ENCODE data around the gene BRD4.

The BRD4 gene

DNA sequence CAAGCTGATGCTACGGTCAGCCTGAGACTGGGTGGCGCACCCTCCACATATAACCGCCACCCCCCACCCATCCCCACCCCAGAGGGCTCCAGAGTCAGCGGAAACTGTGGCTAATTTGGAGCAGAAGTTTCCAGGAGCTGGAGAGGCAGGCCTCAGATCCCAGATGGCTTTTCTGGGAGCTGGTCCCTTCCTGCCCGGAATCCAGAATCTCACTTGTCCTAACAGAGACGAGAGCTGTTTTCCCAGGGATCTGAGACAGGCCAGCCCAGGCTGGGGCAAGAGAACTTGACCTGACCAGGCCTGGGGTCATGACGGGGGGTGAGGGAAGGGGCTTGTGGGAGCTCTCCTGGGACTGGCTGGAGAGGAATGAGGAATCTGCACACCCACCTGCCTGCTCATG is 106.6 kb downstream of the BRD4 start:
- Histone ChIP-seq H3K4me3 (no peak overlapping the region), H3K36me3 (ENCODE audit: insufficient read depth, low read length) (no peaks in the 10 kb centered on the region), H3K9ac (ENCODE audit: insufficient read length) (no peak overlapping the region), H3K9me3 (ENCODE audit: low read depth, low read length) (no peaks in the 10 kb centered on the region), H3K27ac (no peak overlapping the region)
- no peak for TF ChIP-seq EZH2 (IDR thresholded peaks at IDR 0.05)
- TF ChIP-seq POLR2AphosphoS5 (IDR thresholded peaks at IDR 0.05; ENCODE audit: borderline replicate concordance, low read depth, low read length) = no peak
- TF ChIP-seq FOXP2 (optimal IDR thresholded peaks at IDR 0.05; ENCODE audit: control extremely low read depth, extremely low read length, insufficient read depth) = no peak
- no peak for DNase-seq (ENCODE audit: low read depth, low spot score)

DNA sequence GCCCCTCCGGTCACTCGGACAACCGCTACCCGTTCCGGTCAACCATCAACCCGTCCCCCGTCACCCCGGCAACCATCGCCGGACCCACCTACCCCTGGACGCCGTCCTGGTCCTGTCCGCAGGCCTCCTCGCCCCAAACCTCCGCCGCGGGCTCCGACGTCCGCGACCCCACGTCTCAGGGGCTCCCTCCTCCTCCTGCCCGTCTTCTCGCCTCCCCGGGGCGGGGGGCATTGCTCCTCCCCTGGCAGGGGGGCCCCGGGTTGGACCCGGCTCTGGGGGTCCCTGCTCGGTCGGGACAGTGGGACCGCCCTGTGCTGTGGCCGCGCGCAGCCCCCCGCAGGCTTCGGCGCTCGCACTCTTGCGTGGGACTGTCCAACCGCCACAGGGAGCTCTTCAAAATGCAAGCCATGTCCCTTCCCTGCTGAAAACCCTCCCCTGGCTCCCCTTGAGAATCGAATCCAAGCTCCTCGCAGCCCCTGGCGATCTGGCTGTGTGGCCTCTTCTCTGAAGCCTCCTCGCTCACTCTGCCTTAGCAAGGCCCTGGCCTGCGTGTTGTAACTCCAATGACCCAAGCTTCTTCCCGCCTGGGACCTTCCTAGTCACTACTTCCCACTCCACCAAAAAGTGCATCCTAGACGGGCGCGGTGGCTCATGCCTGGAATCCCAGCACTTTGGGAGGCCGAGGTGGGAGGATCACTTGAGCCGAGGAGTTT is 108.5 kb downstream of the BRD4 start:
- H3K4me3 ChIP-seq = peak overlapping the region; percentile 75
- no peak overlapping the region for H3K9ac ChIP-seq (ENCODE audit: insufficient read length)
- H3K27ac ChIP-seq = no peak overlapping the region

DNA sequence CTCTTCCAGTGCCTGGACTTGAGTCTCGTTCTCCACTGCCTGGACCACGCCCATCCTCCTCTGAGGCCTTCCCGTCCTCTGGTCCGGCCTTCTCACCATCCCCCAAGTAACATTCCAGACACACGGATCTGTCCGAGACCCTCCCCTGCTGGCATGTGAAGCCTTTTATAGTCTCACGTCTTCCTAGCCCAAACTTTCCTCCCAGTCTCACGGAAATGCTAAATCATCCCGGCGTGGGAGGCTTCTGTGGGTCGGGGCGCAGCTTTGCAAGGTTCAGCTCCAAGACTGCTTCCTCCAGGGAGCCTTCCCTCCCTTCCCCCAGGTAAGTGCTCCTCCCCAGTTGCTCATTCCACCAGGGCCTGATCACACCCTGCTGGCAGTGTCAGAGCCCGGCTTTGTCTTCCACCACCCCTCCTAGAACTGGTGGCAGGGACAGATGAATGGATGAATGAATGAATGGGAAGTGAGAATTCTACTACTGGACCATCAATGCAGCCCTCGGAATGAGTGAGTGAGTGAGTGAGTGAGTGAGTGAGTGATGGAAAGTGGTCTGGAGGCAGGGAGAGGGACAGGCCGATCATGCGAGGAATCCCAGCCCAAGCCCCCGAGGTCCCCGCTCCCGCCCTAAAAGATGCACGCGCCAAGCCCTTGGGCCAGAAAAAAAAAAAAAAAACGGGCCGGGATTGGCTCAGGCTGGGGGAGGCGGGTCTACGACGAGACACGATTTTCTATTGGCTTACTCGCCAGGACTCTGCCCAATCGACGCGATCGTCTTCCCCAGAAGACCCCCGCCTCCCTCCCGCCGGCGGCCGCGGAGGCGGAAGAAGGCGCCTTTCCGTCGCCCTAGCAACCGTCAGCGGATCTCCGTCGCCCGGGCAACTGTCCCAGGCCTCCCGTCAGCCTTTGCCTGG is 109.3 kb downstream of the BRD4 start:
- no peaks in the 10 kb centered on the region for H3K9me3 ChIP-seq (ENCODE audit: low read depth, low read length)
- H3K4me3 ChIP-seq = peak overlapping the region; percentile 75
- no peak overlapping the region for H3K9ac ChIP-seq (ENCODE audit: insufficient read length)
- H3K27ac ChIP-seq = no peak overlapping the region
- DNase-seq (ENCODE audit: low read depth, low spot score) = peak; percentile 56
- TF ChIP-seq POLR2AphosphoS5 (IDR thresholded peaks at IDR 0.05; ENCODE audit: borderline replicate concordance, low read depth, low read length) (peak; percentile 13; the same call in 1 of the 2 replicates), EZH2 (IDR thresholded peaks at IDR 0.05) (no peak), FOXP2 (optimal IDR thresholded peaks at IDR 0.05; ENCODE audit: control extremely low read depth, extremely low read length, insufficient read depth) (no peak)
- no peaks in the 10 kb centered on the region for H3K36me3 ChIP-seq (ENCODE audit: insufficient read depth, low read length)

More for the DNA sequence above, 108.5 kb downstream of the BRD4 start:
- no peak for TF ChIP-seq POLR2AphosphoS5 (IDR thresholded peaks at IDR 0.05; ENCODE audit: borderline replicate concordance, low read depth, low read length)
- TF ChIP-seq FOXP2 (optimal IDR thresholded peaks at IDR 0.05; ENCODE audit: control extremely low read depth, extremely low read length, insufficient read depth) = no peak
- no peak for TF ChIP-seq EZH2 (IDR thresholded peaks at IDR 0.05)
- DNase-seq (ENCODE audit: low read depth, low spot score) = no peak
- Histone ChIP-seq H3K36me3 (ENCODE audit: insufficient read depth, low read length) (no peaks in the 10 kb centered on the region), H3K9me3 (ENCODE audit: low read depth, low read length) (no peaks in the 10 kb centered on the region)

DNA sequence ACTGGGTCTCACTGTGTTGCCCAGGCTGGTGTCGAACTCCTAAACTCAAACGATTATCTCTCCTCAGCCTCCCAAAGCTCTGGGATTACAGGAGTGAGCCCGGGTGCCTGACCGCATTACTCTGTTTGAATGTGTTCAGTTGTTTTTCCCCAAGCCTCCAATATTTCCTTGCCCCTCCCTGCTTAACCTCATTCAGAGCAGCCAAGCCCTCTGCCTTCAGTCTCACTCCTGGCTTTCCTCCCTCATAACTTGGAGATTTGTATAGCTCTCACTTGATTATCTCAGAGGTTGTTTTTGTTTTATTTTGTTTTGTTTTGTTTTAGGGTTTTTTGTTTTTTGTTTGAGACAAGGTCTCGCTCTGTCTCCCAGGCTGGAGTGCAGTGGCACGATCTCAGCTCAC is 111.5 kb downstream of the BRD4 start:
- no peaks in the 10 kb centered on the region for H3K36me3 ChIP-seq (ENCODE audit: insufficient read depth, low read length)
- H3K4me3 ChIP-seq = no peak overlapping the region
- no peak overlapping the region for H3K27ac ChIP-seq
- DNase-seq (ENCODE audit: low read depth, low spot score) = no peak
- no peak for TF ChIP-seq EZH2 (IDR thresholded peaks at IDR 0.05)
- TF ChIP-seq FOXP2 (optimal IDR thresholded peaks at IDR 0.05; ENCODE audit: control extremely low read depth, extremely low read length, insufficient read depth) = no peak
- no peak for TF ChIP-seq POLR2AphosphoS5 (IDR thresholded peaks at IDR 0.05; ENCODE audit: borderline replicate concordance, low read depth, low read length)
- no peaks in the 10 kb centered on the region for H3K9me3 ChIP-seq (ENCODE audit: low read depth, low read length)
- H3K9ac ChIP-seq (ENCODE audit: insufficient read length) = no peak overlapping the region

DNA sequence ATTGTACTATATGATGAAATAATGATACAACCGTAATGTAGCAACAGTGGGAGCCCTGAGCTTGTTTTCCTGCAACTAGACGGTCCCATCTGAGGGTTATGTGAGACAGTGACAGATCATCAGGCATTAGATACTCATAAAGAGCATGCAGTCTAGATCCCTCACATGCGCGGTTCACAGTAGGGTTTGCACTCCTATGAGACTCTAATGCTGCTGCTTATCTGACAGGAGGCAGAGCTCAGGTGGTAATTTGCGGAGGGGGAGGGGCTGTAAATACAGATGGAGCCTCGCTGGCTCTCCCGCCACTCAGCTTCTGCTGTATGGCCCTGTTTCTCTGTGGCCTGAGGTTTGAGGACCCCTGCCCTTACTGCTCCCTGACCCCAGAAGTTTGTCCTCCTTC is 113.8 kb downstream of the BRD4 start:
- Histone ChIP-seq H3K4me3 (no peak overlapping the region), H3K9ac (ENCODE audit: insufficient read length) (no peak overlapping the region), H3K36me3 (ENCODE audit: insufficient read depth, low read length) (no peaks in the 10 kb centered on the region), H3K27ac (no peak overlapping the region), H3K9me3 (ENCODE audit: low read depth, low read length) (no peaks in the 10 kb centered on the region)
- no peak for DNase-seq (ENCODE audit: low read depth, low spot score)
- TF ChIP-seq POLR2AphosphoS5 (IDR thresholded peaks at IDR 0.05; ENCODE audit: borderline replicate concordance, low read depth, low read length) (no peak), EZH2 (IDR thresholded peaks at IDR 0.05) (no peak), FOXP2 (optimal IDR thresholded peaks at IDR 0.05; ENCODE audit: control extremely low read depth, extremely low read length, insufficient read depth) (no peak)

DNA sequence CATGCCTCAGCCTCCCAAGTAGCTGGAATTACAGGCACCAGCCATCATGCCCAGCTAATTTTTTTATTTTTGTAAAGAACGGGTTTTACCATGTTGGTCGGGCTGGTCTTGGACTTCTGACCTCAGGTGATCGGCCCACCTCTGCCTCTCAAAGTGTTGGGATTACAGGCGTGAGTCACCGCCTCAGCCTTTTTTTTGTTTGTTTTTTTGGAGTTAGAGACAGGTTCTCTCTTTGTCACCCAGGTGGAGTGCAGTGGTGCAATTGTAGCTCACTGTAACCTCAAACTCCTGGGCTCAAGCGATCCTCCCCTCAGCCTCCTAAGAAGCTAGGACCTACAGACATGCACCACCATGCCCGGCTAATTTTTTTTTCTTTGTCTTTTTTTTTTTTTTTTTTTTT is 116.0 kb downstream of the BRD4 start:
- no peak for TF ChIP-seq FOXP2 (optimal IDR thresholded peaks at IDR 0.05; ENCODE audit: control extremely low read depth, extremely low read length, insufficient read depth)
- no peak for TF ChIP-seq POLR2AphosphoS5 (IDR thresholded peaks at IDR 0.05; ENCODE audit: borderline replicate concordance, low read depth, low read length)
- no peak for TF ChIP-seq EZH2 (IDR thresholded peaks at IDR 0.05)
- Histone ChIP-seq H3K9ac (ENCODE audit: insufficient read length) (no peak overlapping the region), H3K9me3 (ENCODE audit: low read depth, low read length) (no peaks in the 10 kb centered on the region), H3K4me3 (no peak overlapping the region), H3K36me3 (ENCODE audit: insufficient read depth, low read length) (no peaks in the 10 kb centered on the region), H3K27ac (no peak overlapping the region)
- no peak for DNase-seq (ENCODE audit: low read depth, low spot score)

DNA sequence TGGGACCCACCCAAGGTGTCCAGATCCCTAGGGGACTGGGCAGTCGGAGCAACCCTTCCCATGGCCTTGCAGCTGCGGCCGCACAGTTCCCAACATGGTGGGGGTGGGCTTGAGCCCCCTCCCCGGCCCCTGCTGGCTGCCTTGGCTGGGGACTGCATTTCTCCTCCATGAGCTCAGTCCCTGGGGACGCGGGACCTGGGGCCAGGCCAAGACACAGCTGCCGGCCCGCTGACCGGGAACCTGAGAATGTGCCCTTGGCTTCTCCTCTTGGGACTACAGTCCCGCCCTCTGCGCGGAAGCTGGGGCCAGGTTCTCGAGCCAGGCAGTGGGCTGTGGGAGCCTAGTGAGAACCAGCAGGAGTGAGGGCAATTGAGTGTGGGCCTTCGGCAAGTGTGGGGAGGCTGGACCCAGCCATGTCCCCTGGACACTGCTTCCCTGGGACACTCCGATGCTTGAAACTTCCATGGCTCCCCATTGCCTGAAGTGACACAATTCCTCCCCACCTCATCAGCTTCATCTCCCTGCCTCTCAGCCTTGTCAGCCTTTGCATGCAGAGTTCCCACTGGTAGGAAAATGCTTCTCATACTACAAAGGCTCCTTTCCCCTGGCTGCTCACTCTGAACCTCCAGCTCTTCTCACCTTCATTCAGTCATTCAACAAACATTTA is 118.5 kb downstream of the BRD4 start:
- no peak for DNase-seq (ENCODE audit: low read depth, low spot score)
- Histone ChIP-seq H3K27ac (no peak overlapping the region), H3K9ac (ENCODE audit: insufficient read length) (no peak overlapping the region), H3K9me3 (ENCODE audit: low read depth, low read length) (no peaks in the 10 kb centered on the region), H3K4me3 (no peak overlapping the region), H3K36me3 (ENCODE audit: insufficient read depth, low read length) (no peaks in the 10 kb centered on the region)
- TF ChIP-seq EZH2 (IDR thresholded peaks at IDR 0.05) (no peak), POLR2AphosphoS5 (IDR thresholded peaks at IDR 0.05; ENCODE audit: borderline replicate concordance, low read depth, low read length) (no peak), FOXP2 (optimal IDR thresholded peaks at IDR 0.05; ENCODE audit: control extremely low read depth, extremely low read length, insufficient read depth) (no peak)

DNA sequence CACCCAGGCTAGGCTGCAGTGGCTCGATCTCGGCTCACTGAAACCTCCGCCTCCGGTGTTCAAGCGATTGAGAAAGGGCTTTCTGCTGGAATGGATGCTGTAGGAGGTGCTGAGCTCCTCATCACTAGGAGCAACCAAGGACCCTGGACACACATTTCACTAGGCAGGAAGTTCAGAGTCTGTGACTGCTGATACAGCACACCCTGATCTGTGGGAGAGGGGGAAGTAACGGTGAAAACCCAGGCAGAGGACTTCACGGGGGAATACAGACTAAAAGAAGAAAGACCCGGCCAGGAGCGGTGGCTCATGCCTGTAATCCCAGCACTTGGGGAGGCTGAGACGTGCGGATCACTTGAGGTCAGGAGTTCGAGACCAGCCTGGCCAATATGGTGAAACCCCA is 119.6 kb downstream of the BRD4 start:
- Histone ChIP-seq H3K9me3 (ENCODE audit: low read depth, low read length) (no peaks in the 10 kb centered on the region), H3K27ac (no peak overlapping the region), H3K9ac (ENCODE audit: insufficient read length) (no peak overlapping the region), H3K4me3 (no peak overlapping the region), H3K36me3 (ENCODE audit: insufficient read depth, low read length) (no peaks in the 10 kb centered on the region)
- TF ChIP-seq POLR2AphosphoS5 (IDR thresholded peaks at IDR 0.05; ENCODE audit: borderline replicate concordance, low read depth, low read length) = no peak
- no peak for TF ChIP-seq FOXP2 (optimal IDR thresholded peaks at IDR 0.05; ENCODE audit: control extremely low read depth, extremely low read length, insufficient read depth)
- no peak for TF ChIP-seq EZH2 (IDR thresholded peaks at IDR 0.05)
- no peak for DNase-seq (ENCODE audit: low read depth, low spot score)
